H9 (cell line): Measurements from ENCODE around the gene CTRL. TPM values are rescaled to one million over a fixed set of nuclear protein-coding genes. Genes with fewer than 3 reads are reported as not detected.

Source experiments
- DNase-seq: peaks from one replicate; pipeline ENCODE4 v3.0.0-alpha.2; 2017
- H2AFZ ChIP-seq: one replicate; pipeline ENCODE4 v1.6.1; 2013; ENCODE audit warnings: mild to moderate bottlenecking, low read length, control low read depth, moderate library complexity
- H2AK5ac ChIP-seq: 2 replicates; pipeline ENCODE4 v1.6.1; 2013; ENCODE audit warnings: low read length, control low read depth, mixed read lengths; ENCODE audit not compliant: insufficient read length
- H2BK120ac ChIP-seq: one replicate; pipeline ENCODE4 v1.6.1; 2013; ENCODE audit warnings: low read depth, mild to moderate bottlenecking, low read length, control low read depth, inconsistent platforms; ENCODE audit not compliant: poor library complexity, severe bottlenecking
- H2BK12ac ChIP-seq: 2 replicates; pipeline ENCODE4 v1.6.1; 2013; ENCODE audit warnings: low read length, control low read depth, mixed read lengths, low read depth; ENCODE audit not compliant: insufficient read length
- H2BK15ac ChIP-seq: 2 replicates; pipeline ENCODE4 v1.6.1; 2013; ENCODE audit warnings: low read depth, low read length, control low read depth
- H2BK20ac ChIP-seq: one replicate; pipeline ENCODE4 v1.6.1; 2013; ENCODE audit warnings: low read depth, mild to moderate bottlenecking, low read length, control low read depth, inconsistent platforms; ENCODE audit not compliant: poor library complexity, severe bottlenecking
- H2BK5ac ChIP-seq: 2 replicates; pipeline ENCODE4 v1.6.1; 2013; ENCODE audit warnings: low read length, control low read depth, mixed read lengths; ENCODE audit not compliant: insufficient read length
- H3K14ac ChIP-seq: 2 replicates; pipeline ENCODE4 v1.6.1; 2013; ENCODE audit warnings: low read length, control low read depth; ENCODE audit not compliant: insufficient read depth
- H3K18ac ChIP-seq: 2 replicates; pipeline ENCODE4 v1.6.1; 2013; ENCODE audit warnings: low read depth, mild to moderate bottlenecking, mixed read lengths, low read length, control low read depth; ENCODE audit not compliant: insufficient read length
- H3K23ac ChIP-seq: 2 replicates; pipeline ENCODE4 v1.6.1; 2013; ENCODE audit warnings: low read length, control low read depth, mixed read lengths, low read depth; ENCODE audit not compliant: insufficient read length
- H3K23me2 ChIP-seq: 2 replicates; pipeline ENCODE4 v1.6.1; 2013; ENCODE audit warnings: low read depth, mild to moderate bottlenecking, mixed read lengths, low read length, control low read depth; ENCODE audit not compliant: insufficient read length, poor library complexity, severe bottlenecking
- H3K27ac ChIP-seq: 2 replicates; pipeline ENCODE4 v1.5.1; 2013; ENCODE audit warnings: low read length, control low read depth, mixed read lengths, low read depth; ENCODE audit not compliant: insufficient read length
- H3K27me3 ChIP-seq: 2 replicates; pipeline ENCODE4 v1.6.1; 2013; ENCODE audit warnings: low read length, control low read depth, inconsistent platforms; ENCODE audit not compliant: insufficient read depth
- H3K4ac ChIP-seq: 2 replicates; pipeline ENCODE4 v1.6.1; 2013; ENCODE audit warnings: low read depth, mild to moderate bottlenecking, control low read depth, inconsistent platforms, low read length, moderate library complexity
- H3K4me1 ChIP-seq: 2 replicates; pipeline ENCODE4 v1.6.1; 2013; ENCODE audit warnings: low read length, control low read depth, inconsistent platforms; ENCODE audit not compliant: insufficient read depth
- H3K4me2 ChIP-seq: 2 replicates; pipeline ENCODE4 v1.6.1; 2013; ENCODE audit warnings: low read length, control low read depth, mixed read lengths; ENCODE audit not compliant: insufficient read length, insufficient read depth
- H3K56ac ChIP-seq: 2 replicates; pipeline ENCODE4 v1.6.1; 2013; ENCODE audit warnings: low read depth, mild to moderate bottlenecking, mixed read lengths, low read length, control low read depth; ENCODE audit not compliant: insufficient read length
- H3K79me1 ChIP-seq: 2 replicates; pipeline ENCODE4 v1.6.1; 2013; ENCODE audit warnings: low read depth, mild to moderate bottlenecking, moderate library complexity, low read length, control low read depth, inconsistent platforms; ENCODE audit not compliant: insufficient read depth, poor library complexity, severe bottlenecking
- H3K79me2 ChIP-seq: 2 replicates; pipeline ENCODE4 v1.6.1; 2013; ENCODE audit warnings: low read length, control low read depth, inconsistent platforms; ENCODE audit not compliant: insufficient read depth
- H3K9ac ChIP-seq: 2 replicates; pipeline ENCODE4 v1.6.1; 2013; ENCODE audit warnings: low read length, control low read depth, mixed read lengths; ENCODE audit not compliant: insufficient read length; ENCODE audit errors: extremely low read depth
- H3K9me3 ChIP-seq: one replicate; pipeline ENCODE4 v1.6.1; 2013; ENCODE audit warnings: low read depth, low read length, inconsistent platforms; ENCODE audit not compliant: control insufficient read depth
- H3T11ph ChIP-seq: one replicate; pipeline ENCODE4 v1.6.1; 2013; ENCODE audit warnings: mild to moderate bottlenecking, low read length, control low read depth, inconsistent platforms
- H4K20me1 ChIP-seq: one replicate; pipeline ENCODE4 v1.6.1; 2013; ENCODE audit not compliant: control insufficient read depth, insufficient read length, insufficient read depth
- H4K5ac ChIP-seq: 2 replicates; pipeline ENCODE4 v1.6.1; 2013; ENCODE audit warnings: low read depth, mild to moderate bottlenecking, mixed read lengths, low read length, control low read depth; ENCODE audit not compliant: insufficient read length
- H4K8ac ChIP-seq: replicated peaks from 2 replicates; pipeline ENCODE4 v1.6.1; 2013; ENCODE audit warnings: low read length, control low read depth, mixed read lengths, low read depth; ENCODE audit not compliant: insufficient read length
- H4K91ac ChIP-seq: 2 replicates; pipeline ENCODE4 v1.6.1; 2013; ENCODE audit warnings: low read depth, mild to moderate bottlenecking, moderate library complexity, mixed read lengths, low read length, control low read depth; ENCODE audit not compliant: insufficient read length
- H3K27ac Mint-ChIP-seq, 3 experiments: 2 replicates in 2 of 3; 3 replicates in 1 of 3; pipeline ENCODE4 v1.8.0; 2020 to 2021; ENCODE audit warnings: mixed read lengths in 3 of 3, mild to moderate bottlenecking in 1 of 3, moderate library complexity in 1 of 3
- H3K27me3 Mint-ChIP-seq: 2 replicates; pipeline ENCODE4 v1.8.0; 2021; ENCODE audit warnings: low read depth, mild to moderate bottlenecking, moderate library complexity, mixed read lengths
- H3K36me3 Mint-ChIP-seq, 3 experiments: 2 replicates in 2 of 3; 3 replicates in 1 of 3; pipeline ENCODE4 v1.8.0; 2020 to 2021; ENCODE audit warnings: low read depth in 3 of 3, mixed read lengths in 3 of 3; ENCODE audit not compliant: insufficient read depth in 1 of 3
- H3K4me1 Mint-ChIP-seq, 2 experiments: 2 replicates each; pipeline ENCODE4 v1.8.0; 2020; ENCODE audit warnings: mixed read lengths in 2 of 2
- H3K4me3 Mint-ChIP-seq, 2 experiments: 2 replicates in 1 of 2; 3 replicates in 1 of 2; pipeline ENCODE4 v1.8.0; 2020 to 2021; ENCODE audit warnings: mild to moderate bottlenecking in 2 of 2, mixed read lengths in 2 of 2, moderate library complexity in 1 of 2
- H3K9me3 Mint-ChIP-seq, 2 experiments: 2 replicates in 1 of 2; 3 replicates in 1 of 2; pipeline ENCODE4 v1.8.0; 2020; ENCODE audit warnings: mild to moderate bottlenecking in 2 of 2, mixed read lengths in 2 of 2, moderate library complexity in 1 of 2
- whole genome bisulfite sequencing: extraction: QIAGEN DNeasy Blood & Tissue Kit; methylation state at CpG from one replicate; pipeline ENCODE4 v1.1.7; 2013; ENCODE audit warnings: missing lambda C conversion rate, low lambda C conversion rate, mixed read lengths; ENCODE audit not compliant: insufficient read length; ENCODE audit errors: extremely low coverage; 5-methylcytosine and 5-hydroxymethylcytosine counted together
- total RNA-seq: library from RNA; stranded (reverse); gene quantifications from 2 replicates; pipeline ENCODE4 v1.2.1, GENCODE V29; 2021
- TF ChIP-seq, protein P1 (sequence below): fragments of 200-600 bp; sonication (generic); conservative IDR thresholded peaks from 3 replicates; pipeline ENCODE4 v1.8.0; 2021; ENCODE audit warnings: antibody characterized with exemption, mild to moderate bottlenecking

The CTRL gene
- total RNA-seq, 1 experiment from 2014 or later, result 2.7 TPM

GRCh38 chr16:67979955-67980678 is 48.5 kb upstream of the CTRL start, which contains the start of gene DPEP3:
TSS of gene DPEP3 (minus strand) at chr16:67980499. CDS start at chr16:67980380, 119 bp downstream.
- peak; percentile 82 for DNase-seq
- Mint-ChIP-seq H3K27ac (peak within 1 kb of the TSS in 1 of 3 experiments; percentile 65; a peak in 1 of 7 replicates), H3K4me1 (peaks cover 6 to 8% of the 10 kb centered on the region in 2 experiments), H3K27me3 (peaks cover 19% of the 10 kb centered on the region), H3K4me3 (no peak within 1 kb of the TSS), H3K9me3 (no peaks in the 10 kb centered on the region), H3K36me3 (no peaks in the 10 kb centered on the region)
- no peaks in the 10 kb centered on the region; the same call in 1 of the 2 replicates for H3K27me3 ChIP-seq
- no peak within 1 kb of the TSS; the same call in 1 of the 2 replicates for H3K14ac ChIP-seq
- no peak within 1 kb of the TSS for H3K27ac ChIP-seq
- no peaks in the 10 kb centered on the region for H3K79me2 ChIP-seq
- H4K91ac ChIP-seq, result no peak within 1 kb of the TSS
- H3K4me2 ChIP-seq, result no peak within 1 kb of the TSS
- no peak within 1 kb of the TSS for H3K23ac ChIP-seq
- H3K4ac ChIP-seq, result no peak within 1 kb of the TSS
- H3K9me3 ChIP-seq, result no peaks in the 10 kb centered on the region
- TF ChIP-seq, protein P1, sequence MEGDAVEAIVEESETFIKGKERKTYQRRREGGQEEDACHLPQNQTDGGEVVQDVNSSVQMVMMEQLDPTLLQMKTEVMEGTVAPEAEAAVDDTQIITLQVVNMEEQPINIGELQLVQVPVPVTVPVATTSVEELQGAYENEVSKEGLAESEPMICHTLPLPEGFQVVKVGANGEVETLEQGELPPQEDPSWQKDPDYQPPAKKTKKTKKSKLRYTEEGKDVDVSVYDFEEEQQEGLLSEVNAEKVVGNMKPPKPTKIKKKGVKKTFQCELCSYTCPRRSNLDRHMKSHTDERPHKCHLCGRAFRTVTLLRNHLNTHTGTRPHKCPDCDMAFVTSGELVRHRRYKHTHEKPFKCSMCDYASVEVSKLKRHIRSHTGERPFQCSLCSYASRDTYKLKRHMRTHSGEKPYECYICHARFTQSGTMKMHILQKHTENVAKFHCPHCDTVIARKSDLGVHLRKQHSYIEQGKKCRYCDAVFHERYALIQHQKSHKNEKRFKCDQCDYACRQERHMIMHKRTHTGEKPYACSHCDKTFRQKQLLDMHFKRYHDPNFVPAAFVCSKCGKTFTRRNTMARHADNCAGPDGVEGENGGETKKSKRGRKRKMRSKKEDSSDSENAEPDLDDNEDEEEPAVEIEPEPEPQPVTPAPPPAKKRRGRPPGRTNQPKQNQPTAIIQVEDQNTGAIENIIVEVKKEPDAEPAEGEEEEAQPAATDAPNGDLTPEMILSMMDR, result peak; percentile 86
- WGBS, result no CpG with 5 or more reads among the region's 62 CpGs
- H3T11ph ChIP-seq, result no peak within 1 kb of the TSS
- no peaks in the 10 kb centered on the region for H3K23me2 ChIP-seq
- H2BK120ac ChIP-seq, result no peak within 1 kb of the TSS
- H4K8ac ChIP-seq, result no peak within 1 kb of the TSS
- no peaks in the 10 kb centered on the region for H4K20me1 ChIP-seq
- no peak within 1 kb of the TSS for H3K18ac ChIP-seq
- no peak within 1 kb of the TSS for H3K56ac ChIP-seq
- no peak within 1 kb of the TSS for H3K9ac ChIP-seq
- no peak within 1 kb of the TSS for H2BK20ac ChIP-seq
- H3K4me1 ChIP-seq, result peaks cover 2% of the 10 kb centered on the region; the same call in 1 of the 2 replicates
- H2AK5ac ChIP-seq, result no peak within 1 kb of the TSS
- H2AFZ ChIP-seq, result no peak within 1 kb of the TSS
- H2BK5ac ChIP-seq, result no peak within 1 kb of the TSS
- H2BK12ac ChIP-seq, result no peak within 1 kb of the TSS
- no peak within 1 kb of the TSS for H4K5ac ChIP-seq
- H2BK15ac ChIP-seq, result no peak within 1 kb of the TSS
- no peaks in the 10 kb centered on the region for H3K79me1 ChIP-seq
